Adrenal gland (tissue), 5 donors: ENCODE measurements around the gene PLIN5.

ENCODE experiments used
- POLR2A ChIP-seq, 2 donors: fragments of 450-650 bp; IDR thresholded peaks; one replicate each; pipeline ENCODE4 v1.6.1; 2017; ENCODE audit warnings: antibody characterized with exemption in 2 of 2, mild to moderate bottlenecking in 2 of 2, moderate library complexity in 1 of 2
- TF ChIP-seq, protein P1 (sequence below), 6 experiments: fragments of 450-650 bp in 4 of 6; fragments of 200-600 bp in 2 of 6; sonication (generic) in 1 of 6; IDR thresholded peaks; 1 replicate in 5 of 6; 2 replicates in 1 of 6; pipeline versions ENCODE4 v1.5.1 to v1.8.0; 2016 to 2021; ENCODE audit warnings: antibody characterized with exemption in 6 of 6, mild to moderate bottlenecking in 2 of 6, moderate library complexity in 1 of 6
- donor health status: DM: no; HTN: no; CAD: no.

DNA sequence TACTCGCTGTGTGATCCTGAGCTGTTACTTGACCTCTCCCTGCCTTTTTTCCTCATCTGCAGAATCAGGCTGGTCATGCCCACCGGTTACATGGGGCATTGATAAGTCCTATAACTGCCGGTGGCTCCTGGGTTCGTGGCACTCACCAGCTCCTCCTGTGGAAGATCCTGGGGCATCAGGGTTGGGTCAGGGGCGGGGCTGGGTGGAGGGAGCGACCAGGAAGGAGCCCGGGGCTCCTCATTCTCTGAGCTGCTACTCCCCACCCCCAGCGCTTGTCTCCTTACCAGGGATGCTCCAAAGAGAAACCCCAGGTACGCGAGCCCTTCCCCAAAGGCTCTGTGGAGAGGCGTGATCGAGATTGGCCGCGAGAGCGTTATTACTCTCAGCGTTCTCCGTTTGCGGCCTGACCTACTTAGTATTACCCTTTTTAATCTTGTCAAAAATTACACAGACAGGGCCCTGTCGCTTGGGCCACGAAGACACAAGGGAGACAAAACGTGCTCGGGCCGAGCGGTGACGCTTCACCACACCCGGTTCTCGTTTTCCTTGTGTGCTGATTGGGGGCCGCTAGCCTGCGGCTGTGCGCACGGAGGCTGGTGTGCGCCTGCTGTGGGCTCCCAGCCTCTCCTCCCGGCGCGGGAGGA is 52.2 kb downstream of the PLIN5 start:
- TF ChIP-seq, protein P1, sequence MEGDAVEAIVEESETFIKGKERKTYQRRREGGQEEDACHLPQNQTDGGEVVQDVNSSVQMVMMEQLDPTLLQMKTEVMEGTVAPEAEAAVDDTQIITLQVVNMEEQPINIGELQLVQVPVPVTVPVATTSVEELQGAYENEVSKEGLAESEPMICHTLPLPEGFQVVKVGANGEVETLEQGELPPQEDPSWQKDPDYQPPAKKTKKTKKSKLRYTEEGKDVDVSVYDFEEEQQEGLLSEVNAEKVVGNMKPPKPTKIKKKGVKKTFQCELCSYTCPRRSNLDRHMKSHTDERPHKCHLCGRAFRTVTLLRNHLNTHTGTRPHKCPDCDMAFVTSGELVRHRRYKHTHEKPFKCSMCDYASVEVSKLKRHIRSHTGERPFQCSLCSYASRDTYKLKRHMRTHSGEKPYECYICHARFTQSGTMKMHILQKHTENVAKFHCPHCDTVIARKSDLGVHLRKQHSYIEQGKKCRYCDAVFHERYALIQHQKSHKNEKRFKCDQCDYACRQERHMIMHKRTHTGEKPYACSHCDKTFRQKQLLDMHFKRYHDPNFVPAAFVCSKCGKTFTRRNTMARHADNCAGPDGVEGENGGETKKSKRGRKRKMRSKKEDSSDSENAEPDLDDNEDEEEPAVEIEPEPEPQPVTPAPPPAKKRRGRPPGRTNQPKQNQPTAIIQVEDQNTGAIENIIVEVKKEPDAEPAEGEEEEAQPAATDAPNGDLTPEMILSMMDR (IDR thresholded peaks at IDR 0.05): no peak
- TF ChIP-seq POLR2A (IDR thresholded peaks at IDR 0.05): no peak
